ENCODE measurements around the gene GSTA4.

- TF ChIP-seq CTCF (conservative IDR thresholded peaks at IDR 0.05 in 1 of 2, IDR thresholded peaks at IDR 0.05 in 1 of 2; ENCODE audit: low read depth in 1 of 2, low read length in 2 of 2) (no peak), EZH2 (IDR thresholded peaks at IDR 0.05; ENCODE audit: low read length, missing control alignments) (no peak)
Observed at GRCh38 chr6:53009056-53009455, 14.0 kb upstream of the GSTA4 start.
